SK-N-SH treated with all-trans-retinoic acid at 6 μM for 48 hours (cell line): ENCODE measurements around the gene SLC25A42.

ENCODE experiments used
- ATAC-seq: fragments of 200-7000 bp; cut with Tn5 transposase; 3 replicates; pipeline ENCODE4 v1.9.1; 2020; ENCODE audit warnings: mild to moderate bottlenecking, moderate library complexity
- ARNTL ChIP-seq: fragments of 450-650 bp; formaldehyde crosslinking; IDR thresholded peaks from 2 replicates; pipeline ENCODE4 v1.5.0; 2020; ENCODE audit warnings: low read depth, mild to moderate bottlenecking, moderate library complexity, borderline replicate concordance
- BACH2 ChIP-seq: fragments of 250-450 bp; sonication (Bioruptor Pico); IDR thresholded peaks from 2 replicates; pipeline ENCODE4 v1.9.0; 2021; ENCODE audit warnings: mild to moderate bottlenecking, borderline replicate concordance
- CSDC2 ChIP-seq: fragments of 250-450 bp; sonication (Bioruptor Pico); IDR thresholded peaks from 2 replicates; pipeline ENCODE4 v1.5.0; 2020; ENCODE audit warnings: mild to moderate bottlenecking, moderate library complexity
- ESRRG ChIP-seq: fragments of 250-450 bp; sonication (Bioruptor Pico); IDR thresholded peaks from 2 replicates; pipeline ENCODE4 v1.6.1; 2021; ENCODE audit warnings: mild to moderate bottlenecking
- ISL1 ChIP-seq: fragments of 250-450 bp; sonication (Bioruptor Pico); IDR thresholded peaks from 2 replicates; pipeline ENCODE4 v2.1.2; 2022; ENCODE audit warnings: mild to moderate bottlenecking, moderate library complexity
- PPARA ChIP-seq: fragments of 250-450 bp; sonication (Bioruptor Pico); IDR thresholded peaks from 2 replicates; pipeline ENCODE4 v1.5.0; 2020; ENCODE audit warnings: mild to moderate bottlenecking, borderline replicate concordance
- RARB ChIP-seq: fragments of 250-450 bp; sonication (Bioruptor Pico); IDR thresholded peaks from 2 replicates; pipeline ENCODE4 v1.8.0; 2021; ENCODE audit warnings: mild to moderate bottlenecking, moderate library complexity
- TCF4 ChIP-seq: fragments of 250-450 bp; sonication (Bioruptor Pico); IDR thresholded peaks from 2 replicates; pipeline ENCODE4 v1.8.0; 2021; ENCODE audit warnings: mild to moderate bottlenecking, moderate library complexity, borderline replicate concordance
- TOX ChIP-seq: fragments of 250-450 bp; sonication (Bioruptor Pico); IDR thresholded peaks from 2 replicates; pipeline ENCODE4 v1.8.0; 2021; ENCODE audit warnings: mild to moderate bottlenecking, moderate library complexity, borderline replicate concordance
- ZFP3 ChIP-seq: fragments of 250-450 bp; sonication (Bioruptor Pico); IDR thresholded peaks from 2 replicates; pipeline ENCODE4 v1.5.0; 2020; ENCODE audit warnings: mild to moderate bottlenecking, moderate library complexity
- ZFP30 ChIP-seq: fragments of 450-650 bp; formaldehyde crosslinking; IDR thresholded peaks from 2 replicates; pipeline ENCODE4 v1.5.0; 2022; ENCODE audit warnings: mild to moderate bottlenecking, moderate library complexity
- ZNF565 ChIP-seq: fragments of 450-650 bp; formaldehyde crosslinking; conservative IDR thresholded peaks from 2 replicates; pipeline ENCODE4 v1.5.0; 2020; ENCODE audit warnings: low read depth, mild to moderate bottlenecking, moderate library complexity
- ZNF70 ChIP-seq: fragments of 450-650 bp; formaldehyde crosslinking; IDR thresholded peaks from 2 replicates; pipeline ENCODE4 v1.5.0; 2020; ENCODE audit warnings: mild to moderate bottlenecking, moderate library complexity
- ZNF8 ChIP-seq: fragments of 450-650 bp; formaldehyde crosslinking; IDR thresholded peaks from 2 replicates; pipeline ENCODE4 v1.5.0; 2020; ENCODE audit warnings: mild to moderate bottlenecking, moderate library complexity
- TF ChIP-seq, protein P1 (sequence below): fragments of 250-450 bp; sonication (Bioruptor Pico); IDR thresholded peaks from 2 replicates; pipeline ENCODE4 v1.5.0; 2020; ENCODE audit warnings: mild to moderate bottlenecking, moderate library complexity
- TF ChIP-seq, protein P2 (sequence below): fragments of 250-450 bp; sonication (Bioruptor Pico); IDR thresholded peaks from 2 replicates; pipeline ENCODE4 v1.8.0; 2020; ENCODE audit warnings: mild to moderate bottlenecking, moderate library complexity, borderline replicate concordance
- TF ChIP-seq, protein P3 (sequence below): fragments of 250-450 bp; sonication (Bioruptor Pico); IDR thresholded peaks from 2 replicates; pipeline ENCODE4 v1.5.1; 2020; ENCODE audit warnings: low read depth, mild to moderate bottlenecking, moderate library complexity
- TF ChIP-seq, protein P4 (sequence below): fragments of 250-450 bp; sonication (Bioruptor Pico); IDR thresholded peaks from 2 replicates; pipeline ENCODE4 v1.5.1; 2021; ENCODE audit warnings: mild to moderate bottlenecking, moderate library complexity
- TF ChIP-seq, protein P5 (sequence below): fragments of 250-450 bp; sonication (Bioruptor Pico); IDR thresholded peaks from 2 replicates; pipeline ENCODE4 v1.8.0; 2021; ENCODE audit warnings: low read depth, mild to moderate bottlenecking, moderate library complexity, borderline replicate concordance

Gene SLC25A42

DNA sequence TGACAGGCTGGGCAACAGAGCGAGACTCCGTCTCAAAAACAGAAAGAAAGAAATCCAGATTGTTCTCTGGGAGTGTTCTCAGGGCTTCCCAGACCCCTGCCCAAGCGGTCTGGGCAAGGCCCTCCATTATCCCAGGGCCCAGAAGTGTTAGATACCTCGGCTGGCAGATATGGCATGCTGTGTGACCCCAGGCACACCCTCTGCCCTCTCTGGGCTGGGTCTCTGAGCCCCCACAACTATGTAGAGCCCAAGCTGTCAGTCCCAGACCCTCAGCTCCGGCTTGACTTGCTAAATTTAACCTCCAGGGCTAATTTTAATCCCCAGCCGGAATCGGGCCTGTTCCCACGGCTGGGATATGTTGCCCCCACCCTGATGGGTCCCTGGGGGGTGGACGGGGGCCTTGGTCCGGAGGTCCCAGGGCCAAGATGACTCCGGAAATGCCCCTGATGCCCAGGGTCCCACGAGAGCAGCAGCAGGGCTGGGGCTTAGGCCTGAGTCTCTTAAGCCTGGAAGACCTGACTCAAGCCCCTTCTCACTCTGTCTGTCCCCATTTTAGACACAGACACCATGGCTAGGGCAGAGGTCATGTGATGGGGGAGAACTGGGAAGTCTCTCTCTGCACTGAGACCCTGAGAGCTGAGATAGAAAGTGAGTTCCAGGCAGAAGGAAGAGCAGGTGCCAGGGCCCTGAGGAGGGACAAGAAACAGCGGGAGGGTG is 89.0 kb downstream of the SLC25A42 start:
- no peak for ATAC-seq
- TF ChIP-seq, protein P1, sequence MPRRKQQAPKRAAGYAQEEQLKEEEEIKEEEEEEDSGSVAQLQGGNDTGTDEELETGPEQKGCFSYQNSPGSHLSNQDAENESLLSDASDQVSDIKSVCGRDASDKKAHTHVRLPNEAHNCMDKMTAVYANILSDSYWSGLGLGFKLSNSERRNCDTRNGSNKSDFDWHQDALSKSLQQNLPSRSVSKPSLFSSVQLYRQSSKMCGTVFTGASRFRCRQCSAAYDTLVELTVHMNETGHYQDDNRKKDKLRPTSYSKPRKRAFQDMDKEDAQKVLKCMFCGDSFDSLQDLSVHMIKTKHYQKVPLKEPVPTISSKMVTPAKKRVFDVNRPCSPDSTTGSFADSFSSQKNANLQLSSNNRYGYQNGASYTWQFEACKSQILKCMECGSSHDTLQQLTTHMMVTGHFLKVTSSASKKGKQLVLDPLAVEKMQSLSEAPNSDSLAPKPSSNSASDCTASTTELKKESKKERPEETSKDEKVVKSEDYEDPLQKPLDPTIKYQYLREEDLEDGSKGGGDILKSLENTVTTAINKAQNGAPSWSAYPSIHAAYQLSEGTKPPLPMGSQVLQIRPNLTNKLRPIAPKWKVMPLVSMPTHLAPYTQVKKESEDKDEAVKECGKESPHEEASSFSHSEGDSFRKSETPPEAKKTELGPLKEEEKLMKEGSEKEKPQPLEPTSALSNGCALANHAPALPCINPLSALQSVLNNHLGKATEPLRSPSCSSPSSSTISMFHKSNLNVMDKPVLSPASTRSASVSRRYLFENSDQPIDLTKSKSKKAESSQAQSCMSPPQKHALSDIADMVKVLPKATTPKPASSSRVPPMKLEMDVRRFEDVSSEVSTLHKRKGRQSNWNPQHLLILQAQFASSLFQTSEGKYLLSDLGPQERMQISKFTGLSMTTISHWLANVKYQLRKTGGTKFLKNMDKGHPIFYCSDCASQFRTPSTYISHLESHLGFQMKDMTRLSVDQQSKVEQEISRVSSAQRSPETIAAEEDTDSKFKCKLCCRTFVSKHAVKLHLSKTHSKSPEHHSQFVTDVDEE (CRISPR knock-in tag), result no peak
- TF ChIP-seq, protein P2, sequence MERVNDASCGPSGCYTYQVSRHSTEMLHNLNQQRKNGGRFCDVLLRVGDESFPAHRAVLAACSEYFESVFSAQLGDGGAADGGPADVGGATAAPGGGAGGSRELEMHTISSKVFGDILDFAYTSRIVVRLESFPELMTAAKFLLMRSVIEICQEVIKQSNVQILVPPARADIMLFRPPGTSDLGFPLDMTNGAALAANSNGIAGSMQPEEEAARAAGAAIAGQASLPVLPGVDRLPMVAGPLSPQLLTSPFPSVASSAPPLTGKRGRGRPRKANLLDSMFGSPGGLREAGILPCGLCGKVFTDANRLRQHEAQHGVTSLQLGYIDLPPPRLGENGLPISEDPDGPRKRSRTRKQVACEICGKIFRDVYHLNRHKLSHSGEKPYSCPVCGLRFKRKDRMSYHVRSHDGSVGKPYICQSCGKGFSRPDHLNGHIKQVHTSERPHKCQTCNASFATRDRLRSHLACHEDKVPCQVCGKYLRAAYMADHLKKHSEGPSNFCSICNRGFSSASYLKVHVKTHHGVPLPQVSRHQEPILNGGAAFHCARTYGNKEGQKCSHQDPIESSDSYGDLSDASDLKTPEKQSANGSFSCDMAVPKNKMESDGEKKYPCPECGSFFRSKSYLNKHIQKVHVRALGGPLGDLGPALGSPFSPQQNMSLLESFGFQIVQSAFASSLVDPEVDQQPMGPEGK, result no peak
- TF ChIP-seq CSDC2 (CRISPR knock-in tag) (no peak), BACH2 (CRISPR knock-in tag) (no peak), PPARA (CRISPR knock-in tag) (no peak), RARB (CRISPR knock-in tag) (no peak), ARNTL (CRISPR knock-in tag) (no peak), TOX (CRISPR knock-in tag) (no peak), ESRRG (CRISPR knock-in tag) (no peak), ZFP3 (CRISPR knock-in tag) (no peak), ZNF70 (CRISPR knock-in tag) (no peak), ISL1 (CRISPR knock-in tag) (no peak)
- TF ChIP-seq, protein P3, sequence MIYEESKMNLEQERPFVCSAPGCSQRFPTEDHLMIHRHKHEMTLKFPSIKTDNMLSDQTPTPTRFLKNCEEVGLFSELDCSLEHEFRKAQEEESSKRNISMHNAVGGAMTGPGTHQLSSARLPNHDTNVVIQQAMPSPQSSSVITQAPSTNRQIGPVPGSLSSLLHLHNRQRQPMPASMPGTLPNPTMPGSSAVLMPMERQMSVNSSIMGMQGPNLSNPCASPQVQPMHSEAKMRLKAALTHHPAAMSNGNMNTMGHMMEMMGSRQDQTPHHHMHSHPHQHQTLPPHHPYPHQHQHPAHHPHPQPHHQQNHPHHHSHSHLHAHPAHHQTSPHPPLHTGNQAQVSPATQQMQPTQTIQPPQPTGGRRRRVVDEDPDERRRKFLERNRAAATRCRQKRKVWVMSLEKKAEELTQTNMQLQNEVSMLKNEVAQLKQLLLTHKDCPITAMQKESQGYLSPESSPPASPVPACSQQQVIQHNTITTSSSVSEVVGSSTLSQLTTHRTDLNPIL (CRISPR knock-in tag), result no peak
- TF ChIP-seq, protein P4, sequence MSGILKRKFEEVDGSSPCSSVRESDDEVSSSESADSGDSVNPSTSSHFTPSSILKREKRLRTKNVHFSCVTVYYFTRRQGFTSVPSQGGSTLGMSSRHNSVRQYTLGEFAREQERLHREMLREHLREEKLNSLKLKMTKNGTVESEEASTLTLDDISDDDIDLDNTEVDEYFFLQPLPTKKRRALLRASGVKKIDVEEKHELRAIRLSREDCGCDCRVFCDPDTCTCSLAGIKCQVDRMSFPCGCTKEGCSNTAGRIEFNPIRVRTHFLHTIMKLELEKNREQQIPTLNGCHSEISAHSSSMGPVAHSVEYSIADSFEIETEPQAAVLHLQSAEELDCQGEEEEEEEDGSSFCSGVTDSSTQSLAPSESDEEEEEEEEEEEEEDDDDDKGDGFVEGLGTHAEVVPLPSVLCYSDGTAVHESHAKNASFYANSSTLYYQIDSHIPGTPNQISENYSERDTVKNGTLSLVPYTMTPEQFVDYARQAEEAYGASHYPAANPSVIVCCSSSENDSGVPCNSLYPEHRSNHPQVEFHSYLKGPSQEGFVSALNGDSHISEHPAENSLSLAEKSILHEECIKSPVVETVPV (CRISPR knock-in tag), result no peak

DNA sequence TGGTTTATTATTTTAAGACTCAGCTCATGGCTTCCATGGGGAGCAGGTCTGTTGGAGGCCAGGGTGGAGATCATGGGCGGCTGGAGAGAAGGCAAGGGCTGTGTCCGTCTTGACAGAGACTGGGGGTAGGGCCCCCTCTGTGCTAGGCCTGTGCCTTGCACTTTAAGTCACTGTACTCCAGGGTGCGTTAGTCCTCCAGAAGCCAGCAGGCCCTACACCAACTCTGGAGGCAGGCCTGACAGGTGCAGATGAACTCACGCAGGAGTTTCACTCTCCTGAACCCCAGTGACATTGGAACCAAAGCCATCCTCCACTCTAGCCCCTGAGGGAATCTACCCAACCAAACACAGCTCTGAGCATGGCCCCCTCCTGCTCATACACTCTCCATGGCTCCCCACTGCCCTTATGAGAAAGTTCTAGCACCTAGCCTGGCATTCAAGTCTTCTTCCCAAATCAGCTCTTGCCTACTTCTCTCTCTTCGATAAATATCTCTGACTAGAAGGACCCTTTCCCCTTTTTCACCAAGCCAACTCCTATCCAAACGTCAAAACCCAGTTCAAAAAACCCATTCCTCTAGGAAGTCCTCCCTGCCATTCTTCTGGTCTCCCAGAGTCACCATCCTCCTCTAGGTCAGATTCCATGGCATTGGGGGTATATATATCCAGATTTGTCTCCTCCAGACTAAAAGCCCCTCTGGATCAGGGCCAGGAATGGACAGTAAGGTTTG is 91.1 kb downstream of the SLC25A42 start:
- TF ChIP-seq, protein P2, result no peak
- no peak for TF ChIP-seq PPARA (CRISPR knock-in tag)
- TF ChIP-seq TCF4 (CRISPR knock-in tag), result no peak
- peak; percentile 99 for TF ChIP-seq ZFP3 (CRISPR knock-in tag)
- no peak for TF ChIP-seq ESRRG (CRISPR knock-in tag)
- no peak for ATAC-seq

DNA sequence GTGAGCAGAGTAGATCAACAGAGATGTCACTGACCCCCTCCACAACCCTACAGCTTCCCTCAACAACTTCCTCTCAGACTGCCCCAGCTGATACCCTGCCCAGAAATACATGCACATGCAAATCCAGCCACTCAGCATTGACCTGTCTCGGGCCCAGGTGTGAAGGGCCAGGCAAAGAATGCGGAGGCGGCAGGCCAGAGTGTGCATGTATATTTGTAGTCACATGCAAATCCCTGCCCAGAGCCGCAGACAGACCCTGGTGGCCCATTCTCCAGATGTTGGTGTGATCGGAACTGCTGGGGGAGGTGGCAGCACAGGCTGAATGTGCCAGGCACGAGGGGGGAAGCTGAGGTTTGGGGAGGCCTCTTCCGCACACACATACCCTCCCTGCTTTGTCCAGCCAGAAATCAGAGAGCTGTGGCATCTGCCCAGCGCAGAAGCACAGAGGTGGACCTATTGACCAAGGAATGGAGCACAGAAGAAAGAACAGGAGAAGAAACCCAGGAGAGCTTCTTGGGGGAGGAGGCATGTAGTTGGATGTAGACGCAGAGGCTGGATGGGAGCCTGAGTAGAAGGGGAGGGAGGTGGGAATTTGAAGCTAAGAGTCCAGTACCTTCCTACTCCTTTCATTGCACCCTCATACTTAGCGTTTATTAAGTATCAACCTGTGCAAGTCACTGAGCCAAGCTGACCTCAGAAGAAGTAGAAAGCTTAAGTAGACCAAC is 91.9 kb downstream of the SLC25A42 start:
- TF ChIP-seq ZFP30 (CRISPR knock-in tag) (no peak), ZNF565 (CRISPR knock-in tag) (no peak), PPARA (CRISPR knock-in tag) (no peak), ZNF8 (CRISPR knock-in tag) (no peak), TOX (CRISPR knock-in tag) (no peak)
- TF ChIP-seq, protein P5, sequence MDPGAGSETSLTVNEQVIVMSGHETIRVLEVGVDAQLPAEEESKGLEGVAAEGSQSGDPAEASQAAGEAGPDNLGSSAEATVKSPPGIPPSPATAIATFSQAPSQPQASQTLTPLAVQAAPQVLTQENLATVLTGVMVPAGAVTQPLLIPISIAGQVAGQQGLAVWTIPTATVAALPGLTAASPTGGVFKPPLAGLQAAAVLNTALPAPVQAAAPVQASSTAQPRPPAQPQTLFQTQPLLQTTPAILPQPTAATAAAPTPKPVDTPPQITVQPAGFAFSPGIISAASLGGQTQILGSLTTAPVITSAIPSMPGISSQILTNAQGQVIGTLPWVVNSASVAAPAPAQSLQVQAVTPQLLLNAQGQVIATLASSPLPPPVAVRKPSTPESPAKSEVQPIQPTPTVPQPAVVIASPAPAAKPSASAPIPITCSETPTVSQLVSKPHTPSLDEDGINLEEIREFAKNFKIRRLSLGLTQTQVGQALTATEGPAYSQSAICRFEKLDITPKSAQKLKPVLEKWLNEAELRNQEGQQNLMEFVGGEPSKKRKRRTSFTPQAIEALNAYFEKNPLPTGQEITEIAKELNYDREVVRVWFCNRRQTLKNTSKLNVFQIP (CRISPR knock-in tag), result no peak
- TF ChIP-seq, protein P4 (CRISPR knock-in tag), result no peak
- TF ChIP-seq, protein P2, result no peak

More for the DNA sequence above, 91.9 kb downstream of the SLC25A42 start:
- ATAC-seq, result no peak
